ENCODE results near the gene BICRA.
"Not testable (repeated sequence)": the region's sequence is repeated elsewhere in the genome, so short reads cannot be mapped to it uniquely, and the experiment has no call there.

The BICRA gene

GRCh38 chr19:47608969-47609905, at the start of gene BICRA:
TSS of gene BICRA (plus strand) at chr19:47609134. CDS start at chr19:47673575, 64,441 bp downstream.
- DNase-seq: peak; percentile 82 to 86

GRCh38 chr19:47560999-47561398, 47.9 kb upstream of the BICRA start:
- no peak for DNase-seq

GRCh38 chr19:47561440-47562057, 47.4 kb upstream of the BICRA start:
- DNase-seq: no peak

- DNase-seq: no peak
These were observed 44.9 kb upstream of the BICRA start for GRCh38 chr19:47564081-47564480.

GRCh38 chr19:47569331-47569730, 39.6 kb upstream of the BICRA start:
- no peak for DNase-seq

GRCh38 chr19:47572635-47573034, 36.3 kb upstream of the BICRA start:
- no peak for DNase-seq

- DNase-seq: peak; percentile 88 to 92
These were observed 35.6 kb upstream of the BICRA start, which contains the start of gene ZNF541 for GRCh38 chr19:47573071-47574026. TSS of gene ZNF541 (minus strand) at chr19:47573148. CDS start at chr19:47555856, 17,292 bp downstream.

- no peak for DNase-seq
These were observed 28.5 kb upstream of the BICRA start for GRCh38 chr19:47580397-47580796.

- no peak for DNase-seq
These were observed 27.2 kb upstream of the BICRA start for GRCh38 chr19:47581605-47582319.

- DNase-seq: peak in 1 of 2 donors; percentile 13
These were observed 26.5 kb upstream of the BICRA start for GRCh38 chr19:47582320-47582909.

- not testable (repeated sequence) for DNase-seq
These were observed 25.8 kb upstream of the BICRA start for GRCh38 chr19:47583161-47583560.

- DNase-seq: no peak
These were observed 21.6 kb upstream of the BICRA start for GRCh38 chr19:47587295-47587694.

GRCh38 chr19:47589824-47590223, 19.1 kb upstream of the BICRA start:
- DNase-seq: no peak

GRCh38 chr19:47593860-47594259, 15.1 kb upstream of the BICRA start:
- DNase-seq: no peak

- peak in 1 of 2 donors; percentile 13 for DNase-seq
These were observed 13.0 kb upstream of the BICRA start for GRCh38 chr19:47595944-47596343.

- DNase-seq: no peak
These were observed 10.3 kb upstream of the BICRA start for GRCh38 chr19:47598407-47599349.

GRCh38 chr19:47599671-47600245, 9.2 kb upstream of the BICRA start:
- DNase-seq: not testable (repeated sequence)

- peak; percentile 100 for DNase-seq
These were observed 8.4 kb upstream of the BICRA start for GRCh38 chr19:47600246-47601179.

Measured in CD4-positive, alpha-beta T cell treated with Interferon alpha-2 for 1 hour (primary cell).